ENCODE measurements around the gene TLL2. TPM values are rescaled to one million over a fixed set of nuclear protein-coding genes. Genes with fewer than 3 reads are reported as not detected.

The TLL2 gene
- total RNA-seq, 2 donors from 2014 or later, result 0.28 to 0.32 TPM

DNA sequence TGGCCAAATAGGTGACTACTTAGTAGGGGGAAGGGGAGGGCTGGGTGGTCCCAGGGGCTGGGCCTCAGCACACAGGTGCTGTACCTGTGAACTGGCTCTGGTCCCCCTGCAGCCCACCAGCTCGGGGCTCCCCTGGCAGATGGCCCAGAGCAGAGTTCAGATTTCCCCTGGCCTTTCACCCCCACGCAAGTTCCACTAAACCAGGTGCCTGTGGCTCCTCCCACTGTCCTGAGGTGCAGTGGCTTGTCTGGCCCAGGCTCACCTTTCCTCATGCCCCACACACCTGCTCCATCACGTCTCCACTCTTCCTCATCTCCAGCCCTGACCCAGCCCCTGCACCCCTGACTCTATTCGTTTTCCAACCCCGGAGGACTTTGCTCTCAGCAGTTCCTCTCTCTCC, 107.6 kb downstream of the TLL2 start:
- no peak for DNase-seq (ENCODE audit: low spot score)
- intact Hi-C loops (cut with DNase I), result no loop called here
- Histone ChIP-seq H3K4me1 (replicated peaks) (no peaks in the 10 kb centered on the region), H3K36me3 (no peaks in the 10 kb centered on the region), H3K4me3 (no peak overlapping the region), H3K27me3 (replicated peaks; ENCODE audit: insufficient read depth) (no peaks in the 10 kb centered on the region), H3K27ac (no peak overlapping the region), H3K9me3 (no peaks in the 10 kb centered on the region)
- TF ChIP-seq POLR2A (IDR thresholded peaks at IDR 0.05) (no peak), CTCF (IDR thresholded peaks at IDR 0.05) (no peak), POLR2AphosphoS5 (IDR thresholded peaks at IDR 0.05) (no peak)
- WGBS, result 86% methylated on average over 5 of the region's 5 CpGs

DNA sequence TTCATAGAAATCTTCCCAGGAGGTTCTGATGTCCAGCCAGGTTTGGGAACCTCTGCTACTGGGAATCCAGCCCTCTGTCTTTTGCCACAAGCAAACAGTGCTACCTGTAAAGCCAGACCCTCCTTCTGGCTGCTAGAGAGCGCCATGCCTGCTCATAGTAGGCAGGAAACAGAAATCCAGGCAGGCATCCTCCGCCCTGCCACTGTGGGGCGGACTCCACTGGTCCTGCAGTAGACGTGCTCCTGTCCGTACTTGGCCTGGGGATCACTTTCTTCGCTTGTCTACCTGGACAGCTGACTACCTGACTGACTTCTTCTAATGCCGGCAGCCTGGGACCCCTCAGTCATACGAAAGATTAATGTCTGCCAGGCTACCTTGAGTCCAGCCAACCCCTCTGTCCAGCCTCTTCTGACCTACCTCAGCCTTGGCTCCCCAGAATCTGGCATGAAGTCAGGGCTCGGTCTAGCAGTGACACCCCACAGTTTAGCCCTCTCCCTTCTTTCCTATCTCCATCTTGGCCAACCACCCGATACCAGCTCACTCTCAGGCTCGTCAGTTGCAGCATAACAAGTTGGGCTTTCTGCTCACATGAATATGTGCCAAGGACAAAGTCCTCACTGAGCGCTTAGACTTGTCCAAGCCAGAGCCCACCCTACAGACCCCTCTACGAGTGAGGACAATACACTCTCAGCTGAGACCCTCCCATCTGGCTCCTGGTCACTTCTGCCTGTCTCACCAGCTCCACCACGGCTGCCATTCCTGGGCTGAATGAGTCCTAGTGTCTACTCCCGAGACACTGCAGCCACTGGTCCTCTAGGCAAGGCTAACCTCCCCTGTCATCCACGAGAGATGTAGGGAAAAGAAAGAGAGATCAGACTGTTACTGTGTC, 111.1 kb downstream of the TLL2 start:
- Histone ChIP-seq H3K36me3 (no peaks in the 10 kb centered on the region), H3K27ac (no peak overlapping the region), H3K27me3 (replicated peaks; ENCODE audit: insufficient read depth) (peaks cover 4% of the 10 kb centered on the region), H3K9me3 (no peaks in the 10 kb centered on the region), H3K4me3 (no peak overlapping the region), H3K4me1 (replicated peaks) (no peaks in the 10 kb centered on the region)
- 84% methylated on average over 16 of the region's 16 CpGs for WGBS
- no peak for DNase-seq (ENCODE audit: low spot score)
- intact Hi-C loops (cut with DNase I), result no loop called here
- no peak for TF ChIP-seq POLR2A (IDR thresholded peaks at IDR 0.05)
- no peak for TF ChIP-seq POLR2AphosphoS5 (IDR thresholded peaks at IDR 0.05)
- no peak for TF ChIP-seq CTCF (IDR thresholded peaks at IDR 0.05)

- peaks cover 4% of the 10 kb centered on the region for H3K27me3 ChIP-seq (replicated peaks; ENCODE audit: insufficient read depth)
- H3K4me1 ChIP-seq (replicated peaks), result no peaks in the 10 kb centered on the region
- no peaks in the 10 kb centered on the region for H3K36me3 ChIP-seq
- TF ChIP-seq POLR2A (IDR thresholded peaks at IDR 0.05) (no peak), POLR2AphosphoS5 (IDR thresholded peaks at IDR 0.05) (no peak), CTCF (IDR thresholded peaks at IDR 0.05) (no peak)
- no peak overlapping the region for H3K27ac ChIP-seq
- H3K4me3 ChIP-seq, result no peak overlapping the region
- no peaks in the 10 kb centered on the region for H3K9me3 ChIP-seq
- WGBS, result 63% methylated on average over 7 of the region's 7 CpGs
- intact Hi-C loops (cut with DNase I), result no loop called here
- DNase-seq (ENCODE audit: low spot score), result no peak
Measured at GRCh38 chr10:96401036-96401435, 112.7 kb downstream of the TLL2 start.

DNA sequence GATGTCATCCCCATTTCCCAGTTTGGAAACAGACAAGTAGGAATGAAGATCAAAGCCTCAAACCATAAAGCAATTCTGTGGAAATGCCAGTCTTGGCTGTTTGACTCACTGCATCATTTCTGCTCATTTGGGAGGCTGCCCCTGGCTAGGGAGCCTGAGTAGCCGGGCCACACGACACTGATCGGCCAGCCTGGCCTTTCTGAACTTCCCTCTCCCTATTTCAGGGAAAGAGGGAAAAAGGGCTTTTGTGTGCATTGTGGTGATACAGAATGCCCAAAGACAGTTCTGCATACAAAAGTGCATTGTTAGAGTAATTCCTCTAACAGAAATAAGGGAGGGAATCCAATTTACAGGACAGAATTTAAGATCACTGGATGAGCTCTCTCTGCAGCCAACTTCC, 113.3 kb downstream of the TLL2 start:
- WGBS, result 62% methylated on average over 3 of the region's 3 CpGs
- no peak for TF ChIP-seq CTCF (IDR thresholded peaks at IDR 0.05)
- TF ChIP-seq POLR2A (IDR thresholded peaks at IDR 0.05), result no peak
- TF ChIP-seq POLR2AphosphoS5 (IDR thresholded peaks at IDR 0.05), result no peak

GRCh38 chr10:96397902-96398301, 115.8 kb downstream of the TLL2 start:
- no peaks in the 10 kb centered on the region for H3K9me3 ChIP-seq
- H3K27ac ChIP-seq, result no peak overlapping the region
- peaks cover 4% of the 10 kb centered on the region for H3K27me3 ChIP-seq (replicated peaks; ENCODE audit: insufficient read depth)
- 100% methylated on average over 1 of the region's 1 CpG for WGBS
- no peaks in the 10 kb centered on the region for H3K4me1 ChIP-seq (replicated peaks)
- no peak for DNase-seq (ENCODE audit: low spot score)
- no peaks in the 10 kb centered on the region for H3K36me3 ChIP-seq
- intact Hi-C loops (cut with DNase I), result loop anchor here (5.0 to 10.0 kb wide), 3 partner anchors 114 to 434 kb away; partner anchors contain the start of genes LCOR and TLL2
- no peak for TF ChIP-seq CTCF (IDR thresholded peaks at IDR 0.05)
- TF ChIP-seq POLR2AphosphoS5 (IDR thresholded peaks at IDR 0.05), result no peak
- no peak for TF ChIP-seq POLR2A (IDR thresholded peaks at IDR 0.05)
- no peak overlapping the region for H3K4me3 ChIP-seq

More for the DNA sequence above, 113.3 kb downstream of the TLL2 start:
- Histone ChIP-seq H3K4me1 (replicated peaks) (no peaks in the 10 kb centered on the region), H3K9me3 (no peaks in the 10 kb centered on the region), H3K27ac (no peak overlapping the region), H3K27me3 (replicated peaks; ENCODE audit: insufficient read depth) (peaks cover 4% of the 10 kb centered on the region), H3K4me3 (no peak overlapping the region), H3K36me3 (no peaks in the 10 kb centered on the region)
- intact Hi-C loops (cut with DNase I), result no loop called here
- DNase-seq (ENCODE audit: low spot score), result no peak
